Muscle of leg (tissue), 11 donors: ENCODE results near the gene EPB41L3. TPM values are rescaled to one million over a fixed set of nuclear protein-coding genes. Genes with fewer than 3 reads are reported as not detected.
A peak's percentile ranks its signal among the peaks of the same experiment; 100 is the strongest.
"Not testable (repeated sequence)": the region's sequence is repeated elsewhere in the genome, so short reads cannot be mapped to it uniquely, and the experiment has no call there.

Experiments
- DNase-seq: peaks from one replicate; pipeline ENCODE4 v3.0.0; 2013
- H3K27ac ChIP-seq: one replicate; pipeline ENCODE4 v1.5.1; 2013; ENCODE audit warnings: mild to moderate bottlenecking, low read length, control low read depth
- H3K27me3 ChIP-seq: one replicate; pipeline ENCODE4 v1.6.1; 2013; ENCODE audit warnings: low read length; ENCODE audit not compliant: control insufficient read depth, insufficient read depth
- H3K36me3 ChIP-seq: one replicate; pipeline ENCODE4 v1.6.1; 2013; ENCODE audit warnings: low read length; ENCODE audit not compliant: control insufficient read depth, insufficient read depth
- H3K4me1 ChIP-seq: one replicate; pipeline ENCODE4 v1.6.1; 2013; ENCODE audit warnings: low read length; ENCODE audit not compliant: control insufficient read depth, insufficient read depth
- H3K4me3 ChIP-seq: one replicate; pipeline ENCODE4 v1.5.1; 2013; ENCODE audit warnings: low read length, control low read depth
- H3K9me3 ChIP-seq: replicated peaks from 2 replicates; pipeline ENCODE4 v1.6.1; 2013; ENCODE audit warnings: low read depth, low read length; ENCODE audit not compliant: control insufficient read depth
- WGBS: methylation state at CpG from one replicate; pipeline ENCODE4 v1.1.5; 2013; ENCODE audit warnings: missing lambda C conversion rate; ENCODE audit not compliant: insufficient coverage; 5-methylcytosine and 5-hydroxymethylcytosine counted together
- polyA plus RNA-seq, 8 donors: library from polyadenylated mRNA; unstranded; fragments of 120-200 nt; gene quantifications; one replicate each; pipeline versions ENCODE4 v1.2.1 to v1.2.3, GENCODE V29; 2013; ENCODE audit warnings: inconsistent platforms in 1 of 8, low replicate concordance in 1 of 8; ENCODE audit not compliant: insufficient read length in 8 of 8, insufficient read depth in 1 of 8
- total RNA-seq: library from RNA; stranded (reverse); fragments of 120-200 nt; gene quantifications from one replicate; pipeline ENCODE4 v1.2.4, GENCODE V29; 2013

EPB41L3 gene
- total and polyA plus RNA-seq, 9 donors: 80.6 to 128 (median 117) TPM

GRCh38 chr18:5506174-5506573 lies 37.6 kb downstream of the EPB41L3 start:
- Histone ChIP-seq H3K27ac (no peak overlapping the region), H3K36me3 (no peaks in the 10 kb centered on the region), H3K4me1 (peaks cover 8% of the 10 kb centered on the region), H3K27me3 (no peaks in the 10 kb centered on the region), H3K9me3 (no peaks in the 10 kb centered on the region), H3K4me3 (no peak overlapping the region)
- WGBS: 93% methylated on average over 8 of the region's 8 CpGs
- DNase-seq: no peak

GRCh38 chr18:5503740-5504139 lies 40.1 kb downstream of the EPB41L3 start:
- no peaks in the 10 kb centered on the region for H3K9me3 ChIP-seq
- H3K27me3 ChIP-seq: no peaks in the 10 kb centered on the region
- H3K4me1 ChIP-seq: no peaks in the 10 kb centered on the region
- no peak overlapping the region for H3K27ac ChIP-seq
- H3K36me3 ChIP-seq: no peaks in the 10 kb centered on the region
- no peak overlapping the region for H3K4me3 ChIP-seq
- no peak for DNase-seq

GRCh38 chr18:5500158-5500939 lies 43.4 kb downstream of the EPB41L3 start:
- H3K4me3 ChIP-seq: no peak overlapping the region
- WGBS: 90% methylated on average over 3 of the region's 7 CpGs
- peaks cover 5% of the 10 kb centered on the region for H3K4me1 ChIP-seq
- H3K36me3 ChIP-seq: no peaks in the 10 kb centered on the region
- no peak overlapping the region for H3K27ac ChIP-seq
- H3K9me3 ChIP-seq: no peaks in the 10 kb centered on the region
- no peak for DNase-seq
- no peaks in the 10 kb centered on the region for H3K27me3 ChIP-seq

GRCh38 chr18:5498452-5498851 lies 45.3 kb downstream of the EPB41L3 start:
- Histone ChIP-seq H3K9me3 (no peaks in the 10 kb centered on the region), H3K4me3 (no peak overlapping the region), H3K27me3 (no peaks in the 10 kb centered on the region), H3K36me3 (no peaks in the 10 kb centered on the region), H3K4me1 (peaks cover 5% of the 10 kb centered on the region), H3K27ac (no peak overlapping the region)
- 83% methylated on average over 3 of the region's 6 CpGs for WGBS
- no peak for DNase-seq

GRCh38 chr18:5496305-5496704 lies 47.5 kb downstream of the EPB41L3 start:
- Histone ChIP-seq H3K27me3 (no peaks in the 10 kb centered on the region), H3K27ac (no peak overlapping the region), H3K4me3 (no peak overlapping the region), H3K36me3 (no peaks in the 10 kb centered on the region), H3K9me3 (no peaks in the 10 kb centered on the region), H3K4me1 (peaks cover 5% of the 10 kb centered on the region)
- WGBS: no CpG with 5 or more reads among the region's 2 CpGs
- no peak for DNase-seq

- no peak overlapping the region for H3K27ac ChIP-seq
- no CpG with 5 or more reads among the region's 5 CpGs for WGBS
- H3K27me3 ChIP-seq: no peaks in the 10 kb centered on the region
- no peaks in the 10 kb centered on the region for H3K9me3 ChIP-seq
- DNase-seq: no peak
- H3K4me1 ChIP-seq: no peaks in the 10 kb centered on the region
- H3K4me3 ChIP-seq: no peak overlapping the region
- H3K36me3 ChIP-seq: no peaks in the 10 kb centered on the region
These were observed 52.9 kb downstream of the EPB41L3 start for GRCh38 chr18:5490753-5491480.

GRCh38 chr18:5488844-5489243 lies 55.0 kb downstream of the EPB41L3 start:
- H3K36me3 ChIP-seq: no peaks in the 10 kb centered on the region
- no peak overlapping the region for H3K4me3 ChIP-seq
- no peaks in the 10 kb centered on the region for H3K4me1 ChIP-seq
- H3K27me3 ChIP-seq: no peaks in the 10 kb centered on the region
- H3K27ac ChIP-seq: no peak overlapping the region
- 14% methylated on average over 17 of the region's 24 CpGs for WGBS
- H3K9me3 ChIP-seq: no peaks in the 10 kb centered on the region
- peak; percentile 28 for DNase-seq

- no CpG with 5 or more reads among the region's 4 CpGs for whole genome bisulfite sequencing
- H3K27ac ChIP-seq, H3K36me3 ChIP-seq, DNase-seq, H3K9me3 ChIP-seq, H3K4me3 ChIP-seq, H3K4me1 ChIP-seq, H3K27me3 ChIP-seq: not testable (repeated sequence)
These were observed 55.8 kb downstream of the EPB41L3 start for GRCh38 chr18:5488044-5488443.

GRCh38 chr18:5484526-5484925 lies 59.3 kb downstream of the EPB41L3 start:
- no peaks in the 10 kb centered on the region for H3K36me3 ChIP-seq
- H3K4me1 ChIP-seq: no peaks in the 10 kb centered on the region
- no peaks in the 10 kb centered on the region for H3K27me3 ChIP-seq
- WGBS: no CpG with 5 or more reads among the region's 2 CpGs
- no peak overlapping the region for H3K4me3 ChIP-seq
- DNase-seq: no peak
- no peak overlapping the region for H3K27ac ChIP-seq
- H3K9me3 ChIP-seq: no peaks in the 10 kb centered on the region

- H3K9me3 ChIP-seq: no peaks in the 10 kb centered on the region
- H3K4me1 ChIP-seq: peaks cover 4% of the 10 kb centered on the region
- no peak for DNase-seq
- peaks cover 3% of the 10 kb centered on the region for H3K36me3 ChIP-seq
- no peak overlapping the region for H3K4me3 ChIP-seq
- no CpG with 5 or more reads among the region's 5 CpGs for WGBS
- H3K27me3 ChIP-seq: no peaks in the 10 kb centered on the region
- no peak overlapping the region for H3K27ac ChIP-seq
These were observed 62.2 kb downstream of the EPB41L3 start for GRCh38 chr18:5481621-5482020.
